Activated T-cell treated with anti-CD3 and anti-CD28 coated beads for 1 hour (primary cell): Measurements from ENCODE around the gene IGFBP1.
A peak's percentile ranks its signal among the peaks of the same experiment; 100 is the strongest.

Source experiments
- DNase-seq: peaks from one replicate; pipeline ENCODE4 v3.0.0-alpha.2; 2020; ENCODE audit warnings: low read depth

IGFBP1 gene

GRCh38 chr7:45902820-45903219 lies 14.5 kb downstream of the IGFBP1 start:
- DNase-seq: no peak

GRCh38 chr7:45909561-45909960 lies 21.3 kb downstream of the IGFBP1 start:
- DNase-seq: no peak

- no peak for DNase-seq
Measured at GRCh38 chr7:45910855-45911254, 22.6 kb downstream of the IGFBP1 start.

DNA sequence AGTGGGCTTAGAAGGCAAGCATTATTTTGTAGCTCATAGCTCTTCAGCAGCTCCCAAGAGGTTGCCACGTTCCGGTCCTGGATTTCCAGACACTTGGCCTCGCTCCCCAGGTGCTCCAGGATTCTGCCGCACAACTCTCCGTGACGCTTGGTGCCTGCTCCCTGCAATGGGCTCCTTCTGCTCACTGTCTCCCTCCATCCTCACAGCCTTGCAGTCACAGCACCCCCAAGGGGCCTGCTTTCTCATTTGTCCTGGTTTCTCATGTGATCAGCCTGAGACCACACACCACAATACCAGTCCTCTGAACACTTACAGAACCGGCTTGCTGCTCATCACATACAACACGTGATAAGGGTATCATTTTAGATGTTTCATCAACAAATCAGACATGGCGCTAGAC lies 23.0 kb downstream of the IGFBP1 start:
- DNase-seq: no peak

DNA sequence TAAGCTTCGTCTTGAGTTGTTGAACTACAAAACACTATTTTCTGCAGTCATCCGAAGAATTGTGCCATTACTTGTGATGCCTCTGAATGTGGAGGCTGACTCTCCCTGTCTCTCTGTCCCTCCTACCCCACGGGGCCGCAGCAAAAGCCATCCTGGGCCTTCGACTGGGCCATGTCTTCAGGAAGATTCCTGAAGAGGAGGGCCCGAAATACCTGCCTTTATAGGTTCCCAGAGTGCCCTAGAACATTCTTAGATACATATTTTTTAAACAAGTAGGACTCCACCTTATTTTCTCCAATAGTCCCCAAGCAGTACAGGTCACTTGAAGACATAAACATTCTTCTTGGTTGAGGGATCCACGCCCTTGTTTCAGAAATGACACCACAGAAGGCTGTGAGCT lies 24.7 kb downstream of the IGFBP1 start:
- DNase-seq: no peak

- DNase-seq: no peak
Measured at GRCh38 chr7:45914911-45915310, 26.6 kb downstream of the IGFBP1 start.

DNA sequence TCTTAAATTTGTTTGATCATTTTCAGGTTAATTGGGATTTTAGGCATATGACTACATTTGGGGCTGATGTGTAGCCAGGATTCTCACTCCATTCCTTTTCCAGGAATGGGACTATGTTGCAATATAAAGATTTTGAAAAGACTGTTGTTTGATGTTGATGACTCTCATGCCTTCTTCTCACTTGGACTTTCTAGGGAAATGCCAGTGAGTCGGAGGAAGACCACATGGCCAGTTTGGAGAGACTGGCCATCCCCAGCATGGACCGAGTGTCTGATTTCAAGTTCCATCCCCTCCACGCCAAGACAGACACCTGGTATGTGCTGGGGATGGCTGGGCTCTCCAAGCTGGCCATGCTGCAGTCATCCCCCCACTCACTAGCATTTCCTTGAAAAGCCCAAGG lies 27.3 kb downstream of the IGFBP1 start:
- DNase-seq: no peak

DNA sequence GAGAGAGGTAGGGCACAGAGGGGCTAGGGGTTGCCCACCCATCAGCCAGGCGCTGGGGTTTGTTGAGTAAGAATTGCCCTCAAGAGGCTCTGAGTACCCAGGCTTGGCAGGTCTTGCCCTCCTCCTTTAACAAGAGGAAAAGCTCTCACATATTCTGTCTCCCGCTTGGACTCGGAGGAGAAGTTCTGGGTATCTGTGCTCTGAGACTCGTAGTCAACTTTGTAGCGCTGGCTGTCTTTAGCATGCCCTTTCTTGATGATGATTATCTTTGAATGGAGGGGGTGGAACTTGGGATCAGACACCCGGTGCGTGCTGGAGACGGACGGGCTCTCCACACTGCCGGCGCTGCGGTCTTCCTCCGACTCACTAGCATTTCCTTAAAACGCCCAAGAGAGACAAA lies 28.8 kb downstream of the IGFBP1 start:
- no peak for DNase-seq

- DNase-seq: peak; percentile 68
Measured at GRCh38 chr7:45917658-45918057, 29.4 kb downstream of the IGFBP1 start.

DNA sequence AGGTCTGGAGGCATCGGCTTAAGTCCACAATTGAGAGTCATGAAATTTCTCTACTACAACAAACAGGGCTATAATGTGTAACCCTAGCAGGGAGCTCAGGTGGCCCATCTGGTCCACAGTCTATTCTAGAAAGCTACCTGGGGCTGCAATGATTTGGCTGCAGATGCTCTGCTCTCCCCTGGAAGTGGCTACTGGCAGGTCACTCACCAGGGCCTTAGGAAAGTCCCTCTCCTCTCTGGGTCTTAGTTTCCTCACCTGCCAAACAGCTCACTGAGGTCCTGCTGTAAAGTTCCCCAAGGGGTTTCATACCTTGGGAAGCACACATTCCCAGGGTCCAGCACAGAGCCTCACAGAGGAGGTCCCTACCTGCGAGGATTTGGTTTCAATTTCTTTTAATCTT lies 30.3 kb downstream of the IGFBP1 start:
- DNase-seq: no peak

GRCh38 chr7:45919231-45919784 lies 31.0 kb downstream of the IGFBP1 start:
- no peak for DNase-seq

GRCh38 chr7:45919993-45920459 lies 31.7 kb downstream of the IGFBP1 start:
- DNase-seq: no peak

- DNase-seq: no peak
Measured at GRCh38 chr7:45920502-45921380, 32.5 kb downstream of the IGFBP1 start, which contains the start of gene IGFBP3. Gene IGFBP3, minus strand, starts transcription at chr7:45921272. Its CDS starts 132 bp downstream, at chr7:45921140.

GRCh38 chr7:45921381-45921698 lies 33.1 kb downstream of the IGFBP1 start:
- no peak for DNase-seq

- DNase-seq: no peak
Measured at GRCh38 chr7:45921699-45922519, 33.6 kb downstream of the IGFBP1 start.

- no peak for DNase-seq
Measured at GRCh38 chr7:45922810-45923209, 34.5 kb downstream of the IGFBP1 start.

DNA sequence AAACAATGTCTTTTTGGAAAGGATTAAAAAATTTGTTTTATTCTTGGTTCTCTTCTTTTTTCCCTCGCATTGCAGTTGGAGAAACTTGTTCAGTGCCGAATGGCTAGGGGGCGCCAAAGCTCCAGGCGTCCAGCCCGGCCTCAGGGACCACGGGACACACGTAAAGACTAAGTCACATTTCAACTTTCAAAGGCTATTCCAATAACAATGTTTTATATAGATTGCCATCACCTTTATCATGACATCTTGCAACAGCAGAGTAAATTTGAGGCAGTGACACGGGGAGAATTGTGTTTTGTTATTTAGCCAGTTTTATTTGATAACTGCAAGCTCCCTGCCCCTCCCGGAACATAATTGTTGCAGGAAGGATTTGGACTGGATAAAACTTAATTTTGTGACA lies 35.0 kb downstream of the IGFBP1 start:
- peak; percentile 22 for DNase-seq

- no peak for DNase-seq
Measured at GRCh38 chr7:45923818-45924217, 35.5 kb downstream of the IGFBP1 start.

GRCh38 chr7:45924283-45924682 lies 36.0 kb downstream of the IGFBP1 start:
- DNase-seq: no peak

DNA sequence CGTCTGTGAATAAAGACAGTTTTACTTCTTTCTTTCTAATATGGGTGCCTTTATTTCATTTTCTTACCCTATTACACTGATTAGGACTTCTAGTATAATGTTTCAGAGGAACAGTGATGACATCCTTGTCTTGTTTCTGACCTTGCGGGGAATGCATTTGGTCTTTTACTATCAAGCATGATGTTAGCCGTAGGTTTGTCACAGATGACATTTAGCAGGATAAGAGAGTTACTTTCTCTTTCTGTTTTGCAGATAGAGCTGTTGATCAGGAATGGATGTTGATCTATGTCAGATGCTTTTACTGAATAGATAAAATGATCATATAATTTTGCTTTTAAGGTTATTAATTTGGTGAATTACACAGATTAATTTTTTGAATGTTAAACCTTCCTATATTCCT lies 39.4 kb downstream of the IGFBP1 start:
- DNase-seq: no peak

DNA sequence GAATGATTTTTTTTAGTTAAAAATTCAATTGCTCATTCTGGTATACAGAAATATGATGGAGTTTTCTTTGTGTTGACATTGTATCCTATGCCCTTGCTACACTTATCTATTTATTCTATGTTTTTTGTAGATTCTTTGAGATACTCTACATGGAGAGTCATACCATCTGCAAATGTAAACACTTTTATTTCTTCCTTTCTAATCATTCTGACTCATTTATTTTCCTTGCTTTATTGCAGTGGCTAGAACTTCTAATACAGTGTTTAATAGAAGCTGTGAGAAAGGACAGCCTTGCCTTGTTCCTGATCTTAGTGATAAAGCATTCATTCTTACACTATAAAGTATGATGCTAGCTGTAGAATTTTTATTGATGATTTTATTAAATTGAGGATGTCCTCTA lies 42.7 kb downstream of the IGFBP1 start:
- DNase-seq: no peak

GRCh38 chr7:45937301-45937700 lies 49.0 kb downstream of the IGFBP1 start:
- DNase-seq: no peak

DNA sequence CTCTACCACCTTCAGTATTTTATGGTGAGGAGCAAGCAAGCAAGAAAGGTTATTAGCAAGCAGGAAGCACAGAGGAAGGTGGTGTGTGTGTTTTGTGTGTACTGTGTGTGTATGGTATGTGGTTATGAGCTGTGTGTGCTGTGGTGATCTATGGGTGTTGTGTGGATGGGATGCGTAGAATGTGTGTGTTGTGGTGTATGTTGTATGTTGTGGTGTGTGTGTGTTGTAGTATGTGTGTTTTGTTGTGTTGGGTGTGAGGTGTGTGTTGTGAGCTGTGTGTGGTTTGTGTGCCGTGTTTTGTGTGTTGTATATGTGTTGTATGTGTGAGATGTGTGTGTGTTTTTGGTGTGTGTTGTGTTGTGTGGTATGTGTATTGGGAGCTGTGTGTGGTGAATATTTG lies 49.6 kb downstream of the IGFBP1 start:
- DNase-seq: no peak
